PFSK-1 (cell line): ENCODE data around the gene COL8A1.

Experiments
- FOXP2 ChIP-seq: optimal IDR thresholded peaks from 2 replicates; pipeline ENCODE3; 2011; ENCODE audit warnings: borderline replicate concordance, control low read depth, inconsistent platforms; ENCODE audit not compliant: insufficient read depth; ENCODE audit errors: extremely low read length, extremely low read depth
- POLR2AphosphoS5 ChIP-seq: IDR thresholded peaks from 2 replicates; pipeline ENCODE4 v1.6.1; 2012; ENCODE audit warnings: low read depth, mild to moderate bottlenecking, control low read depth, low read length, moderate library complexity
- SIN3A ChIP-seq: IDR thresholded peaks from 2 replicates; pipeline ENCODE4 v1.6.1; 2012; ENCODE audit warnings: mild to moderate bottlenecking, low read length, moderate library complexity, borderline replicate concordance; ENCODE audit not compliant: insufficient read depth
- TAF1 ChIP-seq: IDR thresholded peaks from 2 replicates; pipeline ENCODE4 v1.6.1; 2012; ENCODE audit warnings: low read length, control low read depth, borderline replicate concordance; ENCODE audit not compliant: insufficient read depth
- TF ChIP-seq, protein P1 (sequence below), 2 experiments: IDR thresholded peaks; 2 replicates each; pipeline versions ENCODE4 v1.6.1 to v1.8.0; 2011 to 2012; ENCODE audit warnings: low read depth in 2 of 2, low read length in 2 of 2, control low read depth in 1 of 2, inconsistent platforms in 1 of 2, mild to moderate bottlenecking in 1 of 2, moderate library complexity in 1 of 2; ENCODE audit not compliant: insufficient read depth in 1 of 2

Gene COL8A1

DNA sequence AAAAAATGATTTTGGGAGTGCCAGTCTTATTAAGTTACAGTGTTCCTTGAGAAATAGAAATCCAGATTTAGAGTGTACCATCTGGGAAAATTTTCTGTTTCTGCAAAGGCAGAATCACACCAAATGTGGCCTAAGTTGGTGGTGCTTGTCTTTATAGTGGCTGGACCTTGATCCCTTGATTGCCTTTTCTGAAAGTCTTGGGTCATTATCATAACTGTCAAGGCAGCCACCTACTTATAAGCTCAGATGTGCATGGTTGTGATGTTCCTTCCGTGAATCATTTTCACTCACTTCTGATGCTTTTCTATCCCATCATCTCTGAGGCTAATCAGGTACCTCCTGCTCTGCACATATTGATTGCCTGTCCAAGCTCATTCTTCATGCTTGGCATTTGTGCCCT lies 199.3 kb downstream of the COL8A1 start:
- TF ChIP-seq POLR2AphosphoS5 (no peak), FOXP2 (no peak), TAF1 (no peak), SIN3A (no peak)
- TF ChIP-seq, protein P1, sequence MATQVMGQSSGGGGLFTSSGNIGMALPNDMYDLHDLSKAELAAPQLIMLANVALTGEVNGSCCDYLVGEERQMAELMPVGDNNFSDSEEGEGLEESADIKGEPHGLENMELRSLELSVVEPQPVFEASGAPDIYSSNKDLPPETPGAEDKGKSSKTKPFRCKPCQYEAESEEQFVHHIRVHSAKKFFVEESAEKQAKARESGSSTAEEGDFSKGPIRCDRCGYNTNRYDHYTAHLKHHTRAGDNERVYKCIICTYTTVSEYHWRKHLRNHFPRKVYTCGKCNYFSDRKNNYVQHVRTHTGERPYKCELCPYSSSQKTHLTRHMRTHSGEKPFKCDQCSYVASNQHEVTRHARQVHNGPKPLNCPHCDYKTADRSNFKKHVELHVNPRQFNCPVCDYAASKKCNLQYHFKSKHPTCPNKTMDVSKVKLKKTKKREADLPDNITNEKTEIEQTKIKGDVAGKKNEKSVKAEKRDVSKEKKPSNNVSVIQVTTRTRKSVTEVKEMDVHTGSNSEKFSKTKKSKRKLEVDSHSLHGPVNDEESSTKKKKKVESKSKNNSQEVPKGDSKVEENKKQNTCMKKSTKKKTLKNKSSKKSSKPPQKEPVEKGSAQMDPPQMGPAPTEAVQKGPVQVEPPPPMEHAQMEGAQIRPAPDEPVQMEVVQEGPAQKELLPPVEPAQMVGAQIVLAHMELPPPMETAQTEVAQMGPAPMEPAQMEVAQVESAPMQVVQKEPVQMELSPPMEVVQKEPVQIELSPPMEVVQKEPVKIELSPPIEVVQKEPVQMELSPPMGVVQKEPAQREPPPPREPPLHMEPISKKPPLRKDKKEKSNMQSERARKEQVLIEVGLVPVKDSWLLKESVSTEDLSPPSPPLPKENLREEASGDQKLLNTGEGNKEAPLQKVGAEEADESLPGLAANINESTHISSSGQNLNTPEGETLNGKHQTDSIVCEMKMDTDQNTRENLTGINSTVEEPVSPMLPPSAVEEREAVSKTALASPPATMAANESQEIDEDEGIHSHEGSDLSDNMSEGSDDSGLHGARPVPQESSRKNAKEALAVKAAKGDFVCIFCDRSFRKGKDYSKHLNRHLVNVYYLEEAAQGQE (IDR thresholded peaks at IDR 0.05; ENCODE audit: insufficient read depth in 1 of 2, low read depth in 2 of 2, low read length in 2 of 2): no peak

DNA sequence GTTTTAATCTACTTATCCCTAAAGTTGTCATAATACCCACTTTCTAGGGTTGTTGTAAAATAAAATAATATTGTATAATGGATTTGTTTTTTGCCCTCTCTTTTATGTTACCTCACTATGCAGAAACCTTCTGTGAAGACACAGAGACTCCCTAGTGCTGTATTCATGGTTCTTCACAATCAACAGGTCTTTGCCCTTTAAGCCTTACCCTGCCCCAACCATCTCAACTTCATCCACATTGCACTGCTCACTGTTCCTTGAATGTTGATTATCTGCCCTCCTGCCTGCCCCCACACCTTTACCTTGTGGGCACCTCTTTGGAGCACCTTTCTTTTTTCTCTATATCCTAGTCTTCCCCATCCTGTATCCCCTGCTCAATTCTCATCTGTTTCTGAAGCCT lies 200.4 kb downstream of the COL8A1 start:
- TF ChIP-seq TAF1: no peak

DNA sequence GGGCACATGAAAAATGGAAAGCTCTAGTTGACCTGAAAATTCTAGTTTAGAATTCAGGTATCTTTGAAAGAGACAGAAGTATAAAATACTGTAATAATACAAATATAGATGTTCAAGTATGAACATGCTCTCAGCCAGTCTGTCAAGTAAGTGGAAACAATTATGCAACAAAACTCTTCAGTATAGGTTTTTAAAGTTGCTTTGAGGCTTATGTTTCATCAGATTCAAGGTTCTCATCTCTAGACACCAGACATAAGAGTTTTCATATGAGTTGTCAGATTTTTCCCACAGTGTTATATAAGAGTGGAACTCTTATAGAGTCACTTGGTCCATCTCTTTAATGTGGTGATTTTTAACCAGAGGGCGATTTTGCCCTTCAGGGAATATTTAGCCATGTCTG lies 201.2 kb downstream of the COL8A1 start:
- TF ChIP-seq SIN3A: no peak
- TF ChIP-seq, protein P1 (IDR thresholded peaks at IDR 0.05; ENCODE audit: insufficient read depth in 1 of 2, low read depth in 2 of 2, low read length in 2 of 2): no peak
- TF ChIP-seq TAF1: no peak
- no peak for TF ChIP-seq FOXP2
- TF ChIP-seq POLR2AphosphoS5: no peak

GRCh38 chr3:99842826-99843589 lies 204.6 kb downstream of the COL8A1 start:
- TF ChIP-seq TAF1 (no peak), SIN3A (no peak), POLR2AphosphoS5 (no peak), FOXP2 (no peak)
- TF ChIP-seq, protein P1 (IDR thresholded peaks at IDR 0.05; ENCODE audit: insufficient read depth in 1 of 2, low read depth in 2 of 2, low read length in 2 of 2): no peak

DNA sequence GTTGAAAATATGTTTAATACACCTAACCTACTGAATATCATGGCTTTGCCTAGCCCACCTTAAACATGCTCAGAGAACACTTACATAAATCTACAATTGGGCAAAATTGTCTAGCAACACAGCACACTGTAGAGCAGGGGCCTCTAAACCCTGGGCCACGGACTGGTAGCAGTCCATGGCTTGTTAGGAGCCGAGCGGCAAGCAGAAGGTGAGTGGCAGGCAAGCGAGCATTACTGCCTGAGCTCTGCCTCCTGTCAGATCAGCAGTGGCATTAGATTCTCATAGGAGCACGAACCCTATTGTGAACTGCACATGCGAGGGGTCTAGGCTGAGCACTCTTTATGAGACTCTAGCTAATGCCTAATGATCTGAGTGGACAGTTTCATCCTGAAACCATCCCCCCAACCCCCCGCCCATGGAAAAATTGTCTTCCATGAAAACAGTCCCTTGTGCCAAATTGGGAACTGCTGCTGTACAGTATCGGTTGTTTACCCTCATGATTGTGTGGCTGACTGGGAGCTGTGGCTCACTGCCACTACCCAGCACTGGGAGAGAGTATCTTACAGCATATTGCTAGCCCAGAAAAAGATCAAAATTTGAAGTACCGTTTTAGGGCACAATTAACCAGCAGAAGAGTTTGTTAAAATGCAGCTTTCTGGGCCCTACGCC lies 205.3 kb downstream of the COL8A1 start:
- TF ChIP-seq TAF1 (no peak), POLR2AphosphoS5 (no peak), SIN3A (no peak), FOXP2 (no peak)
- TF ChIP-seq, protein P1 (IDR thresholded peaks at IDR 0.05; ENCODE audit: insufficient read depth in 1 of 2, low read depth in 2 of 2, low read length in 2 of 2): no peak
